Activated CD8-positive, alpha-beta memory T cell treated with anti-CD3 and anti-CD28 coated beads, Interleukin-2, amount 50 U/mL, for 4 hours (primary cell): ENCODE measurements around the gene LTA4H.
"Not testable (repeated sequence)": the region's sequence is repeated elsewhere in the genome, so short reads cannot be mapped to it uniquely, and the experiment has no call there.

Source experiments
- DNase-seq: peaks from one replicate; pipeline ENCODE4 v3.0.0-alpha.2; 2020

Gene LTA4H

DNA sequence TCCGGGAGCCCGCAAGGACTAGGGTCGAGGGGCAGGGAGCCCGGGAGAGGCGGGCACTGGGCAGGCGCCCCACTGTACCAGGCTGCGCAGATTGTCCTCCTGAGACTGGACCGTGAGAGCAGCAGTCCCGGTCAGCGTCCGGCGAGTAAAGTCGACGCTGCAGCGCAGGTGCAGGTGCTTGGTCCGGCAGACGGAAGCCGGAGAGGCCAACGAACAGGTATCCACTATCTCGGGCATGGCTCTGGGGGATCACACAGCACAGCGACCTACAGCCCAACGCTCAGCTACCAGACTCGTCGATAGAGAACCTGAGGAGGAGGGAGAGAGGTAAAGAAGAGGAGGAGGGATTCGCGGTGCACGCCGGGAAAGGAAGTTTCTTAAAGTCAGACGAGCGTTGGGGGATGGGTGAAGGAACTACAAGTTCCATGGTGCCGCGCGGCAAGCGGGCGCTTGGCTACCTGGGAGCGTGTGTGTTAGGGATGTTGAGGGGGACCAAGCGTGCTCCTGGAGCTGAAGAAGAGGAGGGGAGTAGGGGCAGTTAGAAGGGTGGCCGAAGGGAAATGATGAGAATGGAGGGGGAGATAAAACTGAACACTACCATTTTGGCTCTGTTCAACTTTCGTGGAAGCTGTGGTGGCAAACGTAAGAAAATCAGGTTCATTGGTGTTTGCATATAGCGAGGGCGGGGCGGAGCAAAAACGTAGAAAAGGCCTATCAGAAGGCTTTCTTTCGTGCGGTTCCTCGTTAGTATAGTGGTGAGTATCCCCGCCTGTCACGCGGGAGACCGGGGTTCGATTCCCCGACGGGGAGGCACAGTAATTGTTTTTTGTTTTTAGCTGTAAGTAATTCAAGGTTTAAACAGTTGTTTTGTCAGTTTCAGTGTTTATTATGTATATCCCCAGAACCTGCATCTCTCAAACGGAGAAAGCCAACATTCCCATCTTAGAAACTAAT, at the start of gene LTA4H:
Gene LTA4H, minus strand, starts transcription at position 305 of the 954 bp plus-strand sequence. Its CDS starts 68 bp downstream, at position 237.
- peak; percentile 96 for DNase-seq

- DNase-seq = no peak
Observed at GRCh38 chr12:96084624-96085023, 49.2 kb upstream of the LTA4H start.

- DNase-seq = no peak
Observed at GRCh38 chr12:96083020-96083719, 47.8 kb upstream of the LTA4H start.

GRCh38 chr12:96081596-96081995, 46.2 kb upstream of the LTA4H start:
- DNase-seq = no peak

DNA sequence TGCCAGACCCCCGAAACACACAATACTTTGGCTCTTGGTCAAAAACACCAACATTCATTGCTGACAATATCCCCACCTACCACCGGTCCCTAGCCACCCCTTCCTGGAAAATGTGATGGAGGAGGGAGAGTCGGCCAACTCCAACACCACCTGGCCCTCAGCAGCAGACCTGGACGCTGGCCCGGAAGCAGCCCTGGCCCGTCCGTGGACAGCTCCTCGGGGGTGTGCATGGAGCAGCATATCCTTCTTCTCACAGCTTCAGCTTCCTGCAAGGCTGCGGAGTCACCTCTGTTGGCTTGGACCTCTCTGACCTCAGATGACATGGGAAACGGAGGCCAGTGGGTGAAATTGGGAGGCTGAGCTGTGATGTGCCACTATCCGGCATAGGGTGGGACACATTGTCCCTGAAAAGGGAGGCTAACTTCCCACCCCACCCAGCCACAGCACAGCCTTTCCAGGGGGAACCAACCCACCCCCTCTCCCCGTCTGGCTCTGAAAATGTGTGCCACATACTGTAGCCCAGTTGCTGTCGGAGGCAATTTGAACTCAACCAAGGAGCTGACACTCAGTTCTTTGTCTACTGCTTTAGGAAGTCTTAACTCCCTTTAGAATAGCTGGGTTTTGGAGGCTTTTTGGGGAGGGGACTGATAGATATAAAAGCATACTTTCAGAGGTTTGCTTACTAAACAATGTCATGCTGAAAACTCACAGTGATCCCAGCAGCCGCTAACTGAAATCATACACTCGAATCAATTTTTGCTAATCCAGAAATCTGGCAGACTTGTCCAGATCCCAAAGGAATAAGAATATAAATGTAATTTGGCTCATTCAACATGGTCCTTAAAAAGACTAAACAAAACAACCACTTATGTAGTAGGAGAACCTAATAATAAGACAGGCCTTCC, 43.1 kb upstream of the LTA4H start:
- no peak for DNase-seq

- no peak for DNase-seq
Observed at GRCh38 chr12:96077081-96077480, 41.7 kb upstream of the LTA4H start.

- no peak for DNase-seq
Observed at GRCh38 chr12:96075560-96075959, 40.2 kb upstream of the LTA4H start.

GRCh38 chr12:96073346-96074330, 38.3 kb upstream of the LTA4H start:
- no peak for DNase-seq

DNA sequence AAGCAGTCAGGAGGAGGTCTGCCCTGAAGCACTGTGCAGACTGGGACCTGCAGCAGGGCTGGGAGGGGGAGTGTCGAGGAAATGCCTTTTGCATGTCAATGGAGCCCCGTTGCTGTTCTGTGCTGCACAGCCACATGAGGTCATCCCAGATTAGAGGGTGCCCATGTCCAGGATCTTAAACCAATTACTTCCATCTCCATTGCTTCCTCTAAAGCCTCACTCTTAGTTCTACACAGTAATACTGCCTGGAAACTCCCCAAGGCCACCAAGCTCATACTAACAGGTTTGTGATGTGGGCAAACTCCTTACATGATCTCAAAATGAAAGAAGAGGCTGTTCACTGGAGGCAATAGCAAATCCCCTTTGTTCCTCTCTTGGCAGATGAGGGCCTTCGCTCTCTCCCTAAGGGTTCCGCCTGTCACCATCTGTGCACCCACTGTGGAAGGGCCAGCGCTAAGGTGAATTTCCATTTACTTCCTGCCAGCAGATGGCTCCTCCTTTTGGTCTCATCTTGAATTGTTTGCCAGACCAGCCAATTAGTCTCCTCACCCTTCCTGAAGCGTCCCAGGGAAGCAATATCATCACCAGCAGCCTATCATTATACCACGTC, 35.4 kb upstream of the LTA4H start:
- no peak for DNase-seq

GRCh38 chr12:96069511-96070231, 34.3 kb upstream of the LTA4H start:
- no peak for DNase-seq

DNA sequence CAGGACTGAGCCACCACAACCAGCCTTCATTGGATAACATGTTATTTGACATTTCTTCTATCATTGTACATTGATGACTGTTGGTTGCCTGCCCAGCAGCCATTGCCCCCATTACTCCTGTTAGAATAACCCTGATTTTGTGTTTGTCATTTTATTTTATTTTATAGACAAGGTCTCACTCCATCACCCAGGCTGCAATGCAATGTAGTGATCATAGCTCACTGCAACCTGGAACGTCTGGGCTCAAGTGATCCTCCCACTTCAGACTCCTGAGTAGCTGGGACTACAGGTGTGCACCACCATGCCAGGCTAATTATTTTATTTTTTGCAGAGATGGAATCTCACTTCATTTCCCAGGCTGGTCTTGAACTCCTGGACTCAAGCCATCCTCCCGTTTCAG, 33.2 kb upstream of the LTA4H start:
- no peak for DNase-seq

DNA sequence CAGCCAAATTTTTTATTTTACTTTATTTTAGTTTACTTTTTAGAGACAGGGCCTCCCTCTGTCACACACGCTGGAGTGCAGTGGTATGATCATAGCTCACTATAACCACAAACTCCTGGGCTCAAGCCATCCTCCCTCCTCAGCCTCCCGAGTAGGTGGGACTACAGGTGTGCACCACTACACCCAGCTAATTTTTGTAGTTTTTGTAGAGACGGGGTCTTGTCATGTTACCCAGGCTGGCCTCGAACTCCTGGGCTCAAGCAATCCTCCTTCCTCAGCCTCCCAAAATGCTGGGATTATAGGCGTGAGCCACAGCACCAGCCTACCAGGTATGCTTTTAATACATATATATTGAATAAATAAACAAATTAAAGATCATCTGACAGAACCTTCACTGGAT, 32.7 kb upstream of the LTA4H start:
- no peak for DNase-seq

DNA sequence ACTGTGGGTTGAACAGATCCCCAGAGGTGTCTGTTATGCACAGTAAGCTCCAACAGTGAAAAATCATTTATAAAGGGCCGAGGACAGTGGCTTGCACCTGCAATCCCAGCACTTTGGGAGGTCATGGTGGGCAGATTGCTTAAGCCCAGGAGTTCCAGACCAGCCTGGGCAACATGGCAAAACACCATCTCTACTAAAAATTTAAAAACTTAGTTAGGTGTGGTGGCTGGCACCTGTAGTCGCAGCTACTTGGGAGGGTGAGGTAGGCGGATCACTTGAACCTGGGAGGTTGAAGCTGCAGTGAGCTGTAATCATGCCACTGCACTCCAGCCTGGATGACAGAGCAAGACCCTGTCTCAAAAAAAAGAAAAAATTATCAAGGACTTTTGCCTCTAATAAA, 30.4 kb upstream of the LTA4H start:
- DNase-seq = not testable (repeated sequence)

DNA sequence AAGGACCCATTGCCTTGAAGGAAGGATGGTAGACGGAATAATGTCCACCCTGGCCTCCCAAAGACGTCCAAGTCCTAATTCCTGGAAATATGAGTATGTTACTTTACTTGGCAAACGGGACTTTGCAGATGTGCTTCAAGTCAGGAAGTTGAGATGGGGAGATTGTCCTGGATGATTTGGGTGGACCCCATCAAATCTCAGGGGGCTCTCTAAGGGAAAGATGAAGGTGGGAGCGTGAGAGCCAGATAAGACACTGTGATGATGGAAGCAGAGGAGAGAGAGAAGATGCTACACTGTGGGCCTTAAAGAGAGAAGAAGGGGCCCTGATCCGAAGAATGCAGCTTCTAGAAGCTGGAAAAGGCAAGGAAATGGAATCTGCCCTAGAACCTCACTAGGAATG, 29.6 kb upstream of the LTA4H start:
- DNase-seq = no peak

DNA sequence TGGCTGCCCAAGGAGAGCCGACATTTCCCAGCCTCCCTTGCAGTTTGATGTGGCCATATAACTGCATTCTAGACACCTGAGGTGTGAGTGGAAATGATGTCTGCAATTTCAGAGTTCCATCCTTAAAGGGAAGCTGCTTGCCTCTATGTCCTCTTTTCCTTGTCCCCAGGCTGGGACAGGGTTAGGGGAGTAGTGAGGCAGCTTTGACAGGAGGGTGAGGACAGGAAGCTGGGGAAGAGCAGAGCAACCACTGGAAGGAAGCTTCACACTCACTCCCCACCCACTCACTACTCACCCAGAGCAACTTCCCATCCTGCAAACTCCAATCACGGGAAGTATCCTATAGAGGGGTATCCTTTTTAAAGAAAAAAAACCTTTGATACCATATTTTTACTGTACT, 28.9 kb upstream of the LTA4H start:
- no peak for DNase-seq

- DNase-seq = no peak
Observed at GRCh38 chr12:96063046-96063445, 27.7 kb upstream of the LTA4H start.

GRCh38 chr12:96061864-96062453, 26.6 kb upstream of the LTA4H start:
- DNase-seq = peak; percentile 78

DNA sequence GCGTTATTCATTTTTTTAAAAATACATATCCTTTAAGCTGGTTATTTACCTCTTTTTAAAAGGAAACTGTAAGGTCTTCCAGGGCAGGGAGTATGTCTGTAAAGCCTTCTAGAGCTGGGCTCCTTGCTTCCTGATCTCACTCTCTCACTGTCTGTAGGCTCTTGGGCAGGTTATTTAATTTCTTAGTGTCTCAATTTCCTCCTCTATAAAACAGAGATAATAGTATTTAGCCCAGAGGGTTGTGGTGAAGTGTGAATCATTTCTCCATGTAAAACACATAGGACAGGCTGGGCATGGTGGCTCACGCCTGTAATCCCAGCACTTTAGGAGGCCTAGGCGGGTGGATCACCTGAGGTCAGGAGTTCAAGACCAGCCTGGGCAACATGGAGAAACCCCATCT, 25.9 kb upstream of the LTA4H start:
- DNase-seq = no peak

DNA sequence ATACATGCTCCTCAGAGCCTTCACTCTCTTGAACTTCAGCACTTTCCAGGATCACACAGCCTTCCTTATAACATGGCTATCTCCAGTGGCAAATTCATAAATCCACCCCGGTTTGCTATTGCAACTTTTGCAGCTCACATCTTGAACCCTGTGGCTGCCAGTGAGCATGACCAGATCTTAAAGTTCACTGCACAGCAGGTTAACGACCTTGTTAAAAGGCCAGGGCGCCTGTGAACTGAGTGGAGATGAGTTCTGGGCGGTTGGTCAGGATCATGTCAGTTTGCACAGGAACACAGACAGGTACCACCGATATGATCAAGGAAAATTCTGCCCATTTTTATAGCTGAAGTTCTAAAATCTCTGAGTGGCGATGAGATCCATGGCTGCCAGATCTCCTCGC, 24.7 kb upstream of the LTA4H start:
- DNase-seq = no peak

GRCh38 chr12:96057986-96058553, 22.7 kb upstream of the LTA4H start:
- no peak for DNase-seq
